ENCODE results near the gene DGKI.

The DGKI gene

DNA sequence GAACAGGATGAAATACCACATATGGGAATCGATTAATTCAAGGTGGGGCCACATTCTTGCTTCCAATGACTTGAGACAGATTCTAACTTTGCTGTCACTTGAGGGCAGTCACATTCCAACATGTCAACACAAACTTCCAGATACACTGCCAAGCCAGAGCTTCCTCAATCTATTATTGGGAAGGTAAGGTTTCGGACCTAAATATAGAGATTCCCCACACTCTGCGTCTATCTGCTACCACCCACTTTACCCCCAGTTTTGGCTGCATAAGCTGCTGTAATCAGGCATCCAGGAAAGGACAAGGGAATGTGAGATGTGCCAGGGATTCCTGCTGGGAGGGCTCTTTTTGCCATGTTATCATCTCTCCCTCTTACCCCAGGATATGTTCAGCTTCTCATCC is 20.5 kb upstream of the DGKI start:
- Histone ChIP-seq H3K27ac (replicated peaks; ENCODE audit: low read length) (no peak overlapping the region), H3K14ac (ENCODE audit: low read length) (no peak overlapping the region)
- no CpG with 5 or more reads among the region's 3 CpGs for WGBS, 2 donors (ENCODE audit: extremely low coverage in 2 of 2, insufficient read length in 2 of 2, insufficient replicate concordance in 1 of 2)

DNA sequence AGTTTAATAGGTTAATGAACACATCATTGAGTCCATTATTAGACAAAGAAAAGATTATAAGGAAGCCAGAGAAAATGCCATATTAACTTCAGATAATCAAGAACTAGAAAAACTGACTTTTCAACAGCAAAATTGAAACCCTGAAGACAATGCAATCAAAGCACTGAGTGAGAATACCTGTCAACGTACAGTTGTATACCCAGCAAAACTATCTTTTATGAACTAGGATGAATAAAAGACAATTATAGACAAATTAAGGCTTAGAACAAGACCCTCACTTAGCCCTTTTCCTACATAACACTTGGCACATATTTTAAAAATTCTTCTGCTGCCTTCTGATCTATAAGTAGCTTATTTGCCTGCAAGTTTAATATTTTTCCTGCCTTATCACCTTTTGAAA is 19.0 kb upstream of the DGKI start:
- H4K91ac ChIP-seq (ENCODE audit: low read depth, low read length, poor library complexity): no peak overlapping the region
- H2AFZ ChIP-seq (ENCODE audit: low read length): no peak overlapping the region
- no peaks in the 10 kb centered on the region for H3K27me3 ChIP-seq (ENCODE audit: control insufficient read depth in 3 of 3, insufficient read depth in 3 of 3, low read depth in 1 of 3, low read length in 3 of 3)
- no peaks in the 10 kb centered on the region for H3K79me1 ChIP-seq (ENCODE audit: low read depth, low read length)
- no peak overlapping the region for H2AK5ac ChIP-seq (ENCODE audit: low read depth, low read length)
- no peak overlapping the region for H3K4me3 ChIP-seq (ENCODE audit: low read length in 2 of 2)
- H3K9ac ChIP-seq (ENCODE audit: low read depth, low read length, poor library complexity): no peak overlapping the region
- no peak overlapping the region for H3K27ac ChIP-seq (replicated peaks; ENCODE audit: low read length)
- H2BK12ac ChIP-seq (ENCODE audit: low read length): no peak overlapping the region
- no peak overlapping the region for H3K4ac ChIP-seq (ENCODE audit: low read length)
- no CpG with 5 or more reads among the region's 1 CpG for WGBS, 2 donors (ENCODE audit: extremely low coverage in 2 of 2, insufficient read length in 2 of 2, insufficient replicate concordance in 1 of 2)
- no peak overlapping the region for H2BK120ac ChIP-seq (ENCODE audit: low read depth, low read length)
- H3K36me3 ChIP-seq (replicated peaks in 1 of 2; ENCODE audit: control insufficient read depth in 2 of 2, insufficient read depth in 2 of 2, low read length in 2 of 2): peaks cover 2 to 19% of the 10 kb centered on the region in 2 donors
- no peak overlapping the region for H4K8ac ChIP-seq (ENCODE audit: low read depth, low read length)
- H3K4me2 ChIP-seq (ENCODE audit: insufficient read depth, low read length, poor library complexity, severe bottlenecking): no peak overlapping the region
- no peak for DNase-seq (ENCODE audit: low spot score)
- H2BK5ac ChIP-seq (ENCODE audit: low read length): no peak overlapping the region
- H3K4me1 ChIP-seq (ENCODE audit: control insufficient read depth in 2 of 2, insufficient read depth in 1 of 2, low read depth in 1 of 2, low read length in 2 of 2): no peaks in the 10 kb centered on the region
- no peak overlapping the region for H3K18ac ChIP-seq (ENCODE audit: low read length)
- peaks cover 2 to 26% of the 10 kb centered on the region in 2 donors for H3K9me3 ChIP-seq (replicated peaks in 1 of 2; ENCODE audit: control insufficient read depth in 2 of 2, insufficient read depth in 1 of 2, low read depth in 1 of 2, low read length in 2 of 2)
- no peak overlapping the region for H2BK15ac ChIP-seq (ENCODE audit: low read length)
- no peak overlapping the region for H3K14ac ChIP-seq (ENCODE audit: low read length)
- H3K23ac ChIP-seq (ENCODE audit: low read depth, low read length, poor library complexity): no peak overlapping the region

More for the DNA sequence above, 20.5 kb upstream of the DGKI start:
- DNase-seq (ENCODE audit: low spot score): no peak
- no peak overlapping the region for H4K91ac ChIP-seq (ENCODE audit: low read depth, low read length, poor library complexity)
- peaks cover 4 to 26% of the 10 kb centered on the region in 2 donors for H3K9me3 ChIP-seq (replicated peaks in 1 of 2; ENCODE audit: control insufficient read depth in 2 of 2, insufficient read depth in 1 of 2, low read depth in 1 of 2, low read length in 2 of 2)
- H3K27me3 ChIP-seq (ENCODE audit: control insufficient read depth in 3 of 3, insufficient read depth in 3 of 3, low read depth in 1 of 3, low read length in 3 of 3): no peaks in the 10 kb centered on the region
- no peak overlapping the region for H3K18ac ChIP-seq (ENCODE audit: low read length)
- H2BK15ac ChIP-seq (ENCODE audit: low read length): no peak overlapping the region
- H2BK12ac ChIP-seq (ENCODE audit: low read length): no peak overlapping the region
- H2AK5ac ChIP-seq (ENCODE audit: low read depth, low read length): no peak overlapping the region
- no peak overlapping the region for H3K9ac ChIP-seq (ENCODE audit: low read depth, low read length, poor library complexity)
- no peak overlapping the region for H2AFZ ChIP-seq (ENCODE audit: low read length)
- no peak overlapping the region for H3K4me3 ChIP-seq (ENCODE audit: low read length in 2 of 2)
- H3K4me2 ChIP-seq (ENCODE audit: insufficient read depth, low read length, poor library complexity, severe bottlenecking): no peak overlapping the region
- H2BK120ac ChIP-seq (ENCODE audit: low read depth, low read length): no peak overlapping the region
- no peaks in the 10 kb centered on the region for H3K4me1 ChIP-seq (ENCODE audit: control insufficient read depth in 2 of 2, insufficient read depth in 1 of 2, low read depth in 1 of 2, low read length in 2 of 2)
- no peak overlapping the region for H3K23ac ChIP-seq (ENCODE audit: low read depth, low read length, poor library complexity)
- no peaks in the 10 kb centered on the region for H3K79me1 ChIP-seq (ENCODE audit: low read depth, low read length)
- H4K8ac ChIP-seq (ENCODE audit: low read depth, low read length): no peak overlapping the region
- H3K4ac ChIP-seq (ENCODE audit: low read length): no peak overlapping the region
- H2BK5ac ChIP-seq (ENCODE audit: low read length): no peak overlapping the region
- peaks cover 4 to 21% of the 10 kb centered on the region in 2 donors for H3K36me3 ChIP-seq (replicated peaks in 1 of 2; ENCODE audit: control insufficient read depth in 2 of 2, insufficient read depth in 2 of 2, low read length in 2 of 2)

DNA sequence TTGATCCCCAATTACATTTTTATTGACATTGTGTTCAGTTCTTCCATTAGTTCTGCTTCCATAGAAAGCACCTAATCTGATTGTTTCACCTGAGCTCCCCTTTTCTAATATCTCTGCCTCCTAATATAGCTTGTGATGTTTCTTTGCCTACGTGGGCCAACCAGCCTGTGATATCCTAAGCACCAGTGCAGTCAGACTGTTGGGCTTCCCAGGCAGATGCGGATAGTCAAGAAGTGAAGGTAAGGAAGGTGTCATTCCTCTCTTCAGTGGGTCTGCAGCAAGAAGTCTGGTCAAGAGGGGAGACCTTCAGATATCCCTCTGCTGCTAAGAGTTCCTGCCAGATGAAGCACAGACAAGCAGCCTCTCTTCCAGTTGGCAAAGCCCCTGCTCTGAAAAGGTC is 16.2 kb upstream of the DGKI start:
- Histone ChIP-seq H2BK5ac (ENCODE audit: low read length) (no peak overlapping the region), H2BK120ac (ENCODE audit: low read depth, low read length) (no peak overlapping the region)
- WGBS, 2 donors (ENCODE audit: extremely low coverage in 2 of 2, insufficient read length in 2 of 2, insufficient replicate concordance in 1 of 2): no CpG with 5 or more reads among the region's 2 CpGs

DNA sequence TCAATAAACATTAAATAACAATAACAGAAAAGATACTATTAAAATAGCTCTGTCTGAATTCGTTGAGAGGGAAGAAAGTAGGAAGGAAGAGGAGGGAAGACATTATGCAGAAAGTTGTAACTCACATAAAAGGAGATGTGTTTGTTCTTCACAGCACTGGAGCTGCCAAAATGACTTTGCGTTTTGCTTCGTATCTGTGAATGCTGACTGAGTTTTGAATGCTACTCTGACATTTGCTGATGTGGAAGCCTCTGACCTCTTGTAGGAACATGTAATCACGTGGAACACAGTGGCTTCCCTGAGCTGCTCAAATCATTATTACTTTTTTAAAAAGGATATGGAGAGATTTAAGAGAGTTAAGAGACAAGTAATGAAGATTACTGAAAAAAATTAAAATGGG is 15.6 kb upstream of the DGKI start:
- H2BK5ac ChIP-seq (ENCODE audit: low read length): no peak overlapping the region
- no peak overlapping the region for H3K4me3 ChIP-seq (ENCODE audit: low read length in 2 of 2)
- H3K23ac ChIP-seq (ENCODE audit: low read depth, low read length, poor library complexity): no peak overlapping the region
- H3K79me1 ChIP-seq (ENCODE audit: low read depth, low read length): no peaks in the 10 kb centered on the region
- H4K8ac ChIP-seq (ENCODE audit: low read depth, low read length): no peak overlapping the region
- no peak overlapping the region for H3K4me2 ChIP-seq (ENCODE audit: insufficient read depth, low read length, poor library complexity, severe bottlenecking)
- H3K4me1 ChIP-seq (ENCODE audit: control insufficient read depth in 2 of 2, insufficient read depth in 1 of 2, low read depth in 1 of 2, low read length in 2 of 2): no peaks in the 10 kb centered on the region
- no peak overlapping the region for H4K91ac ChIP-seq (ENCODE audit: low read depth, low read length, poor library complexity)
- no peak overlapping the region for H2BK12ac ChIP-seq (ENCODE audit: low read length)
- H2BK120ac ChIP-seq (ENCODE audit: low read depth, low read length): no peak overlapping the region
- H3K36me3 ChIP-seq (replicated peaks in 1 of 2; ENCODE audit: control insufficient read depth in 2 of 2, insufficient read depth in 2 of 2, low read length in 2 of 2): peaks cover under 1 to 13% of the 10 kb centered on the region in 2 donors
- WGBS, 2 donors (ENCODE audit: extremely low coverage in 2 of 2, insufficient read length in 2 of 2, insufficient replicate concordance in 1 of 2): no CpG with 5 or more reads among the region's 4 CpGs
- H2BK15ac ChIP-seq (ENCODE audit: low read length): no peak overlapping the region
- no peak overlapping the region for H3K18ac ChIP-seq (ENCODE audit: low read length)
- H2AK5ac ChIP-seq (ENCODE audit: low read depth, low read length): no peak overlapping the region
- peaks cover 2 to 21% of the 10 kb centered on the region in 2 donors for H3K9me3 ChIP-seq (replicated peaks in 1 of 2; ENCODE audit: control insufficient read depth in 2 of 2, insufficient read depth in 1 of 2, low read depth in 1 of 2, low read length in 2 of 2)
- no peak overlapping the region for H3K14ac ChIP-seq (ENCODE audit: low read length)
- H3K4ac ChIP-seq (ENCODE audit: low read length): no peak overlapping the region
- no peaks in the 10 kb centered on the region for H3K27me3 ChIP-seq (ENCODE audit: control insufficient read depth in 3 of 3, insufficient read depth in 3 of 3, low read depth in 1 of 3, low read length in 3 of 3)
- H3K9ac ChIP-seq (ENCODE audit: low read depth, low read length, poor library complexity): no peak overlapping the region
- no peak overlapping the region for H3K27ac ChIP-seq (replicated peaks; ENCODE audit: low read length)
- DNase-seq (ENCODE audit: low spot score): no peak
- H2AFZ ChIP-seq (ENCODE audit: low read length): no peak overlapping the region

More for the DNA sequence above, 16.2 kb upstream of the DGKI start:
- H2BK12ac ChIP-seq (ENCODE audit: low read length): no peak overlapping the region
- no peak overlapping the region for H3K27ac ChIP-seq (replicated peaks; ENCODE audit: low read length)
- no peaks in the 10 kb centered on the region for H3K4me1 ChIP-seq (ENCODE audit: control insufficient read depth in 2 of 2, insufficient read depth in 1 of 2, low read depth in 1 of 2, low read length in 2 of 2)
- no peak overlapping the region for H4K91ac ChIP-seq (ENCODE audit: low read depth, low read length, poor library complexity)
- no peaks in the 10 kb centered on the region for H3K79me1 ChIP-seq (ENCODE audit: low read depth, low read length)
- no peak overlapping the region for H3K18ac ChIP-seq (ENCODE audit: low read length)
- H3K4me2 ChIP-seq (ENCODE audit: insufficient read depth, low read length, poor library complexity, severe bottlenecking): no peak overlapping the region
- H2BK15ac ChIP-seq (ENCODE audit: low read length): no peak overlapping the region
- DNase-seq (ENCODE audit: low spot score): no peak
- H3K4ac ChIP-seq (ENCODE audit: low read length): no peak overlapping the region
- no peaks in the 10 kb centered on the region for H3K27me3 ChIP-seq (ENCODE audit: control insufficient read depth in 3 of 3, insufficient read depth in 3 of 3, low read depth in 1 of 3, low read length in 3 of 3)
- H3K4me3 ChIP-seq (ENCODE audit: low read length in 2 of 2): no peak overlapping the region
- H3K9ac ChIP-seq (ENCODE audit: low read depth, low read length, poor library complexity): no peak overlapping the region
- no peak overlapping the region for H4K8ac ChIP-seq (ENCODE audit: low read depth, low read length)
- no peak overlapping the region for H2AK5ac ChIP-seq (ENCODE audit: low read depth, low read length)
- no peak overlapping the region for H2AFZ ChIP-seq (ENCODE audit: low read length)
- H3K14ac ChIP-seq (ENCODE audit: low read length): no peak overlapping the region
- H3K23ac ChIP-seq (ENCODE audit: low read depth, low read length, poor library complexity): no peak overlapping the region
- H3K9me3 ChIP-seq (replicated peaks in 1 of 2; ENCODE audit: control insufficient read depth in 2 of 2, insufficient read depth in 1 of 2, low read depth in 1 of 2, low read length in 2 of 2): peaks cover 2 to 21% of the 10 kb centered on the region in 2 donors
- peaks cover 2 to 19% of the 10 kb centered on the region in 2 donors for H3K36me3 ChIP-seq (replicated peaks in 1 of 2; ENCODE audit: control insufficient read depth in 2 of 2, insufficient read depth in 2 of 2, low read length in 2 of 2)

Data from neuronal stem cell (in vitro differentiated cells).